Hepatocyte (in vitro differentiated cells): Measurements from ENCODE around the gene NBDY. TPM values are rescaled to one million over a fixed set of nuclear protein-coding genes. Genes with fewer than 3 reads are reported as not detected.

ENCODE experiments used
- DNase-seq: peaks from one replicate; pipeline ENCODE4 v3.0.0-alpha.2; 2016; ENCODE audit warnings: low spot score
- H2AFZ ChIP-seq: fragments of 200-600 bp; sonication (generic); 2 replicates; pipeline ENCODE4 v1.6.0; 2016; ENCODE audit warnings: antibody characterized with exemption, mild to moderate bottlenecking
- H3K27ac ChIP-seq: fragments of 200-600 bp; sonication (generic); 2 replicates; pipeline ENCODE4 v1.5.1; 2016; ENCODE audit warnings: mild to moderate bottlenecking
- H3K27me3 ChIP-seq: fragments of 200-600 bp; sonication (generic); 2 replicates; pipeline ENCODE4 v1.6.1; 2016
- H3K36me3 ChIP-seq: fragments of 200-600 bp; sonication (generic); replicated peaks from 2 replicates; pipeline ENCODE4 v1.5.1; 2016; ENCODE audit warnings: low read depth; ENCODE audit not compliant: insufficient read depth
- H3K4me1 ChIP-seq: fragments of 200-600 bp; sonication (generic); 2 replicates; pipeline ENCODE4 v1.5.1; 2016; ENCODE audit warnings: mild to moderate bottlenecking, moderate library complexity; ENCODE audit not compliant: insufficient read depth
- H3K4me2 ChIP-seq: fragments of 200-600 bp; sonication (generic); 2 replicates; pipeline ENCODE4 v1.6.0; 2016
- H3K4me3 ChIP-seq: fragments of 200-600 bp; sonication (generic); 2 replicates; pipeline ENCODE4 v1.5.1; 2016; ENCODE audit warnings: mild to moderate bottlenecking
- H3K79me2 ChIP-seq: fragments of 200-600 bp; sonication (generic); 2 replicates; pipeline ENCODE4 v1.6.0; 2017; ENCODE audit warnings: mild to moderate bottlenecking
- H3K9me2 ChIP-seq: fragments of 200-600 bp; sonication (generic); replicated peaks from 2 replicates; pipeline ENCODE4 v1.6.0; 2017; ENCODE audit warnings: mild to moderate bottlenecking; ENCODE audit not compliant: insufficient read depth
- H3K9me3 ChIP-seq: fragments of 200-600 bp; sonication (generic); 2 replicates; pipeline ENCODE4 v1.5.1; 2016; ENCODE audit warnings: low read depth, mild to moderate bottlenecking
- H4K20me1 ChIP-seq: fragments of 200-600 bp; sonication (generic); 2 replicates; pipeline ENCODE4 v1.6.0; 2016; ENCODE audit warnings: mild to moderate bottlenecking; ENCODE audit not compliant: insufficient read depth, poor library complexity, severe bottlenecking
- EZH2 ChIP-seq: fragments of 200-600 bp; sonication (generic); IDR thresholded peaks from 2 replicates; pipeline ENCODE4 v1.6.1; 2016; ENCODE audit warnings: antibody characterized with exemption, mild to moderate bottlenecking, borderline replicate concordance
- EZH2phosphoT487 ChIP-seq: fragments of 200-600 bp; sonication (generic); IDR thresholded peaks from one replicate; pipeline ENCODE4 v1.6.1; 2018; ENCODE audit warnings: antibody characterized with exemption, mild to moderate bottlenecking, low read depth, moderate library complexity; ENCODE audit not compliant: unreplicated experiment, severe bottlenecking
- WGBS: methylation state at CpG from one replicate; pipeline ENCODE4 v1.1.6; 2016; ENCODE audit warnings: low lambda C conversion rate; ENCODE audit errors: missing lambda C conversion rate; 5-methylcytosine and 5-hydroxymethylcytosine counted together
- polyA plus RNA-seq: library from polyadenylated mRNA; unstranded; fragments of >200 nt; fragmentation: Nextera tagmentation; extraction: Ambion mirVana; gene quantifications from 2 replicates; pipeline ENCODE4 v1.2.1, GENCODE V29; 2016
- total RNA-seq: library from RNA; depleted of rRNA; stranded (reverse); fragments of >200 nt; gene quantifications from 2 replicates; pipeline ENCODE4 v1.2.3, GENCODE V29; 2014
- TF ChIP-seq, protein P1 (sequence below): fragments of 200-600 bp; sonication (generic); IDR thresholded peaks from 2 replicates; pipeline ENCODE4 v1.5.1; 2016; ENCODE audit warnings: antibody characterized with exemption, mild to moderate bottlenecking; ENCODE audit not compliant: poor library complexity

The NBDY gene
- total and polyA plus RNA-seq, 2 experiments from 2014 or later: 20.4 to 166 TPM

DNA sequence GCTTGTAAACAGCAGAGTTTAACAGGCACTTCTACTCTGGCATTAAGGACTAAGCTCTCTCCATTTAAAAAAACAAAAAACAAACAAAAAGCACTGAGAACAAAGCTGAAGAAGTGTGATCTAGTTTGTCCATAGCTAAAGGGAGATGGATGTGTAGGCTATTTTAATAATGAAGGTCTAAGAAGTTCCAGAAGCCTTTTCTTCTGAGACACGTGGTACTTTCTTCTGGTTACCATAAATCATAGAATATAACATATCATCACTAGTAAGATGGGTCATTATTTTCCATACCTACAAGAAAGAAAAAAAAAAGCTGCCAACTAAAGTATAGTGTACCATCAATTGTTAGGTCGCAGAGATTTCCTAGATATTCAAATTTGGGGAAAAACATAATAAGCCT lies 722 bp upstream of the NBDY start:
- Histone ChIP-seq H3K9me2 (no peaks in the 10 kb centered on the region), H3K27ac (peak overlapping the region; percentile 87), H3K4me1 (peaks cover 13% of the 10 kb centered on the region), H3K36me3 (no peaks in the 10 kb centered on the region), H3K4me3 (peak overlapping the region; percentile 66), H4K20me1 (peaks cover 14% of the 10 kb centered on the region), H3K9me3 (no peaks in the 10 kb centered on the region), H3K79me2 (peaks cover 33% of the 10 kb centered on the region), H3K27me3 (no peaks in the 10 kb centered on the region), H2AFZ (peak overlapping the region; percentile 36), H3K4me2 (peak overlapping the region; percentile 74)
- 34% methylated on average over 2 of the region's 2 CpGs for WGBS
- DNase-seq: no peak
- TF ChIP-seq, protein P1, sequence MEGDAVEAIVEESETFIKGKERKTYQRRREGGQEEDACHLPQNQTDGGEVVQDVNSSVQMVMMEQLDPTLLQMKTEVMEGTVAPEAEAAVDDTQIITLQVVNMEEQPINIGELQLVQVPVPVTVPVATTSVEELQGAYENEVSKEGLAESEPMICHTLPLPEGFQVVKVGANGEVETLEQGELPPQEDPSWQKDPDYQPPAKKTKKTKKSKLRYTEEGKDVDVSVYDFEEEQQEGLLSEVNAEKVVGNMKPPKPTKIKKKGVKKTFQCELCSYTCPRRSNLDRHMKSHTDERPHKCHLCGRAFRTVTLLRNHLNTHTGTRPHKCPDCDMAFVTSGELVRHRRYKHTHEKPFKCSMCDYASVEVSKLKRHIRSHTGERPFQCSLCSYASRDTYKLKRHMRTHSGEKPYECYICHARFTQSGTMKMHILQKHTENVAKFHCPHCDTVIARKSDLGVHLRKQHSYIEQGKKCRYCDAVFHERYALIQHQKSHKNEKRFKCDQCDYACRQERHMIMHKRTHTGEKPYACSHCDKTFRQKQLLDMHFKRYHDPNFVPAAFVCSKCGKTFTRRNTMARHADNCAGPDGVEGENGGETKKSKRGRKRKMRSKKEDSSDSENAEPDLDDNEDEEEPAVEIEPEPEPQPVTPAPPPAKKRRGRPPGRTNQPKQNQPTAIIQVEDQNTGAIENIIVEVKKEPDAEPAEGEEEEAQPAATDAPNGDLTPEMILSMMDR: no peak
- no peak for TF ChIP-seq EZH2
- TF ChIP-seq EZH2phosphoT487: no peak

DNA sequence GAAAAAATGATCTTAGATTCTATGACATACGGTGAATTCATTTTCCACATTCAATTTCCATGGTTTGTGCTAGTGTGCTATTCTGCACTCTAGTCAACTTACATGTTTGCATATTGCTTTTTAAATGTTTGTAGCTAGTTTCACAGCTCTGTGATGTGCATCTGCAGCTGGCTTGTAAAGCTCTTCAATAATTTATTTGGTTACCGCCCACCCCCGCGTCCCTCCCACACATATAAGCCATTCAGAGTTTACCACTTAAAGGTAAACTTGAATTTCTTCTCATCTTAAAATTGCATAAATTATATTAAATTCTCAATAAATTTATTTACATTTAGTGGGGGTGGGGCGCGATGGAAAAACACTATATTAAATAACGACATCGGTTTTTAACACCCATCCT lies 291 bp upstream of the NBDY start:
- H3K9me2 ChIP-seq: no peaks in the 10 kb centered on the region
- peak overlapping the region; percentile 66 for H3K4me3 ChIP-seq
- peak overlapping the region; percentile 36 for H2AFZ ChIP-seq
- peak overlapping the region; percentile 87 for H3K27ac ChIP-seq
- no peaks in the 10 kb centered on the region for H3K36me3 ChIP-seq
- DNase-seq: peak; percentile 12
- H3K4me1 ChIP-seq: peaks cover 13% of the 10 kb centered on the region
- H3K27me3 ChIP-seq: no peaks in the 10 kb centered on the region
- H3K9me3 ChIP-seq: no peaks in the 10 kb centered on the region
- peak overlapping the region; percentile 74 for H3K4me2 ChIP-seq
- WGBS: 7% methylated on average over 8 of the region's 8 CpGs
- TF ChIP-seq EZH2 (no peak), EZH2phosphoT487 (no peak)
- TF ChIP-seq, protein P1: no peak
- H4K20me1 ChIP-seq: peaks cover 14% of the 10 kb centered on the region
- H3K79me2 ChIP-seq: peaks cover 35% of the 10 kb centered on the region

DNA sequence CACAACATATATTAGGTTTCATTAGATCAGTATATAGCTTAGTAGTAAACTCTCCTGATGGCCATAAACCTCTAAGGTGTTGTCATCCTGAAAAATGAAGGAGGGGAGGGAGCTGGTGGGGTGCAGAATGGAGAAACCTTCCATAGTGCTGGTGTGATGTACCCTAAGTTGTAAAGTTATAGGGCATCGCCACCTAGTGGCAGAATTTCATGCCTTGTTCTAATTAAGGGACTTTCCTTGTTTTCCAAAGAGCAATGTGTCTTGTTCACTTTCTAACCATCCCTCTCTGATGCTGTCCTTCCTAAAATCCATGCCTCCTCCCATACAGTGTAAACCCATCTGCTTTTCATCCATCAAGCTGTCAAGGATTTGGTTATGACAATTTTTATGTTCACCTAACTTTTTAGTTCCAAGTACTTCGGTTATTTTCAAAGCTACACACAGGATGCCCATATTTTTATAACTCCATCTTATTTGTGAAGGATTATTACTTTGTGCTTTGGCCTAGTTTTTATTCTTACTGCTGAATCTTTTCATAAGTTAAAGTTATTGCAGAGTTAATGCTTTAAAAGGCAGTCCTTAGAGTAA lies 4.5 kb downstream of the NBDY start:
- no peaks in the 10 kb centered on the region for H3K9me3 ChIP-seq
- H2AFZ ChIP-seq: no peak overlapping the region
- H3K27me3 ChIP-seq: no peaks in the 10 kb centered on the region
- peaks cover 14% of the 10 kb centered on the region for H4K20me1 ChIP-seq
- no peaks in the 10 kb centered on the region for H3K36me3 ChIP-seq
- no peak overlapping the region for H3K4me3 ChIP-seq
- no peaks in the 10 kb centered on the region for H3K9me2 ChIP-seq
- peaks cover 7% of the 10 kb centered on the region for H3K4me1 ChIP-seq
- 46% methylated on average over 2 of the region's 2 CpGs for WGBS
- no peak overlapping the region for H3K4me2 ChIP-seq
- H3K79me2 ChIP-seq: peaks cover 51% of the 10 kb centered on the region
- TF ChIP-seq, protein P1: peak; percentile 59
- TF ChIP-seq EZH2: no peak
- no peak overlapping the region for H3K27ac ChIP-seq
- peak; percentile 73 for DNase-seq

DNA sequence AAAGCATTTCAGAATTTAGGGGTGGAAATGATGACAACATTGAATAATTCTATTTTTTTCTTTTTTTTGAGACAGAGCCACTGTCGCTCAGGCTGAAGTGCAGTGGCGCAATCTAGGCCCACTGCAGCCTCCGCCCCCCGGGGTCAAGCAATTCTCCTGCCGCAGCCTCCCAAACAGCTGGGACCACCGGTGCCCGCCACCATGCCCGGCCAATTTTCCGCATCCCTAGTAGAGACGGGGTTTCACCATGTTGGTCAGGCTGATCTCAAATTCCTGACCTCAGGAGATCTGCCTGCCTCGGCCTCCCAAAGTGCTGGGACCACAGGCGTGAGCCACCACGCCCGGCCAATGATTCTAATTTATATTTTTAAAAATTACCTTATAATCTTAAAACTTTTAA lies 7.2 kb downstream of the NBDY start:
- Histone ChIP-seq H3K27me3 (no peaks in the 10 kb centered on the region), H4K20me1 (peaks cover 14% of the 10 kb centered on the region), H2AFZ (no peak overlapping the region), H3K9me2 (no peaks in the 10 kb centered on the region), H3K4me3 (no peak overlapping the region), H3K9me3 (no peaks in the 10 kb centered on the region), H3K27ac (no peak overlapping the region), H3K36me3 (no peaks in the 10 kb centered on the region), H3K79me2 (peaks cover 55% of the 10 kb centered on the region), H3K4me2 (no peak overlapping the region), H3K4me1 (peaks cover 5% of the 10 kb centered on the region)
- TF ChIP-seq EZH2phosphoT487: no peak
- TF ChIP-seq EZH2: no peak
- TF ChIP-seq, protein P1: no peak
- DNase-seq: no peak
- 96% methylated on average over 14 of the region's 14 CpGs for WGBS
